NCI-H1417 (cell line): ENCODE measurements around the gene LLCFC1.

ENCODE experiments used
- DNase-seq, 3 experiments: peaks; one replicate each; lab custom pipeline; 2025; lab: John Stamatoyannopoulos, UW

LLCFC1 gene

GRCh38 chr7:142939226-142939910, at the start of gene LLCFC1:
TSS of gene LLCFC1 (plus strand) at chr7:142939484. CDS start at chr7:142939622, 138 bp downstream.
- DNase-seq = no peak

GRCh38 chr7:142889816-142890215, 49.5 kb upstream of the LLCFC1 start:
- DNase-seq = no peak

GRCh38 chr7:142890874-142891485, 48.3 kb upstream of the LLCFC1 start:
- no peak for DNase-seq

- DNase-seq = no peak
These were observed 47.7 kb upstream of the LLCFC1 start for GRCh38 chr7:142891490-142892082.

- DNase-seq = no peak
These were observed 46.3 kb upstream of the LLCFC1 start for GRCh38 chr7:142892951-142893350.

- DNase-seq = no peak
These were observed 44.9 kb upstream of the LLCFC1 start for GRCh38 chr7:142894112-142894984.

GRCh38 chr7:142894985-142895593, 44.2 kb upstream of the LLCFC1 start:
- no peak for DNase-seq

- no peak for DNase-seq
These were observed 43.1 kb upstream of the LLCFC1 start for GRCh38 chr7:142896151-142896550.

GRCh38 chr7:142896741-142897379, 42.4 kb upstream of the LLCFC1 start:
- DNase-seq = no peak

- no peak for DNase-seq
These were observed 41.6 kb upstream of the LLCFC1 start for GRCh38 chr7:142897691-142898090.

GRCh38 chr7:142898377-142899170, 40.7 kb upstream of the LLCFC1 start:
- DNase-seq = peak in 2 of 3 experiments; percentile 27 to 60

GRCh38 chr7:142899661-142900060, 39.6 kb upstream of the LLCFC1 start:
- DNase-seq = no peak

GRCh38 chr7:142901426-142902259, 37.6 kb upstream of the LLCFC1 start:
- DNase-seq = no peak

- DNase-seq = no peak
These were observed 35.2 kb upstream of the LLCFC1 start for GRCh38 chr7:142904128-142904527.

- no peak for DNase-seq
These were observed 33.5 kb upstream of the LLCFC1 start for GRCh38 chr7:142905759-142906158.

- no peak for DNase-seq
These were observed 32.6 kb upstream of the LLCFC1 start for GRCh38 chr7:142906643-142907042.

GRCh38 chr7:142908290-142908689, 31.0 kb upstream of the LLCFC1 start:
- DNase-seq = no peak

GRCh38 chr7:142908921-142909890, 30.1 kb upstream of the LLCFC1 start:
- peak in 1 of 3 experiments; percentile 20 for DNase-seq
